ENCODE results near the gene LRRN4CL.

- TF ChIP-seq CTCF (IDR thresholded peaks at IDR 0.05 in 4 of 5, conservative IDR thresholded peaks at IDR 0.05 in 1 of 5) (no peak), POLR2A (IDR thresholded peaks at IDR 0.05) (no peak)
Observed at GRCh38 chr11:62654297-62654696, 35.0 kb downstream of the LRRN4CL start.

Measured in gastrocnemius medialis (tissue), 4 donors.